Right atrium auricular region (tissue), 2 donors: ENCODE measurements around the gene INPP5A. TPM values are rescaled to one million over a fixed set of nuclear protein-coding genes. Genes with fewer than 3 reads are reported as not detected.

Source experiments
- DNase-seq: peaks from one replicate; pipeline ENCODE4 v3.0.0-alpha.2; 2019; ENCODE audit warnings: low spot score
- H3K27ac ChIP-seq, 2 donors: fragments of 200-600 bp; sonication (generic); 1 replicate in 1 of 2; 2 replicates in 1 of 2; pipeline ENCODE4 v1.5.1; 2016 to 2019
- H3K27me3 ChIP-seq, 2 donors: fragments of 200-600 bp; sonication (generic); one replicate each; pipeline versions ENCODE4 v1.5.1 to v1.6.0; 2017 to 2019
- H3K36me3 ChIP-seq: fragments of 200-600 bp; sonication (generic); one replicate; pipeline ENCODE4 v1.5.1; 2016
- H3K4me1 ChIP-seq, 2 donors: fragments of 200-600 bp; sonication (generic); one replicate each; pipeline versions ENCODE4 v1.5.1 to v1.6.0; 2017 to 2019
- H3K4me3 ChIP-seq, 2 donors: fragments of 200-600 bp; sonication (generic); 1 replicate in 1 of 2; 2 replicates in 1 of 2; pipeline ENCODE4 v1.5.1; 2017 to 2019; ENCODE audit warnings: mild to moderate bottlenecking in 1 of 2, moderate library complexity in 1 of 2
- H3K9me3 ChIP-seq, 2 donors: fragments of 200-600 bp; sonication (generic); one replicate each; pipeline ENCODE4 v1.5.1; 2019
- CTCF ChIP-seq, 2 donors: fragments of 200-600 bp; sonication (generic); IDR thresholded peaks; one replicate each; pipeline ENCODE4 v1.5.1; 2019; ENCODE audit warnings: antibody characterized with exemption in 2 of 2
- total RNA-seq, 2 donors: library from RNA; depleted of rRNA; stranded (reverse); fragments of >200 nt; gene quantifications; one replicate each; pipeline ENCODE4 v1.1.0, GENCODE V29; 2016

INPP5A gene
- total RNA-seq, 2 donors from 2014 or later, result 116 to 143 TPM

GRCh38 chr10:132564249-132564605 is 26.6 kb downstream of the INPP5A start:
- H3K9me3 ChIP-seq, result no peaks in the 10 kb centered on the region
- H3K4me3 ChIP-seq, result no peak overlapping the region
- no peak for TF ChIP-seq CTCF (IDR thresholded peaks at IDR 0.05)
- H3K36me3 ChIP-seq, result no peaks in the 10 kb centered on the region
- H3K27ac ChIP-seq, result no peak overlapping the region
- DNase-seq, result no peak
- no peaks in the 10 kb centered on the region for H3K27me3 ChIP-seq
- peaks cover 0 to 20% of the 10 kb centered on the region in 2 donors for H3K4me1 ChIP-seq

- no peaks in the 10 kb centered on the region for H3K36me3 ChIP-seq
- no peak for DNase-seq
- no peaks in the 10 kb centered on the region for H3K27me3 ChIP-seq
- no peak for TF ChIP-seq CTCF (IDR thresholded peaks at IDR 0.05)
- H3K4me3 ChIP-seq, result no peak overlapping the region
- H3K27ac ChIP-seq, result no peak overlapping the region
- no peaks in the 10 kb centered on the region for H3K9me3 ChIP-seq
- peaks cover 0 to 19% of the 10 kb centered on the region in 2 donors for H3K4me1 ChIP-seq
These were observed 27.1 kb downstream of the INPP5A start for GRCh38 chr10:132564690-132565089.

GRCh38 chr10:132565516-132566209 is 28.1 kb downstream of the INPP5A start:
- Histone ChIP-seq H3K27ac (no peak overlapping the region), H3K36me3 (no peaks in the 10 kb centered on the region), H3K4me3 (no peak overlapping the region), H3K4me1 (peaks cover 0 to 12% of the 10 kb centered on the region in 2 donors), H3K9me3 (no peaks in the 10 kb centered on the region), H3K27me3 (no peaks in the 10 kb centered on the region)
- DNase-seq, result no peak
- TF ChIP-seq CTCF (IDR thresholded peaks at IDR 0.05), result no peak

GRCh38 chr10:132566892-132567291 is 29.3 kb downstream of the INPP5A start:
- TF ChIP-seq CTCF (IDR thresholded peaks at IDR 0.05), result no peak
- no peak overlapping the region for H3K4me3 ChIP-seq
- no peaks in the 10 kb centered on the region for H3K36me3 ChIP-seq
- H3K4me1 ChIP-seq, result peaks cover 0 to 21% of the 10 kb centered on the region in 2 donors
- H3K27me3 ChIP-seq, result no peaks in the 10 kb centered on the region
- no peak for DNase-seq
- H3K27ac ChIP-seq, result no peak overlapping the region
- H3K9me3 ChIP-seq, result no peaks in the 10 kb centered on the region

- Histone ChIP-seq H3K27me3 (no peaks in the 10 kb centered on the region), H3K27ac (no peak overlapping the region), H3K36me3 (no peaks in the 10 kb centered on the region), H3K4me1 (peaks cover 0 to 34% of the 10 kb centered on the region in 2 donors), H3K9me3 (no peaks in the 10 kb centered on the region), H3K4me3 (no peak overlapping the region)
- no peak for TF ChIP-seq CTCF (IDR thresholded peaks at IDR 0.05)
- DNase-seq, result no peak
These were observed 32.7 kb downstream of the INPP5A start for GRCh38 chr10:132570265-132570664.
